Vagina (tissue), 2 donors: ENCODE results near the gene UBE2R2. TPM values are rescaled to one million over a fixed set of nuclear protein-coding genes. Genes with fewer than 3 reads are reported as not detected.
"Not testable (repeated sequence)": the region's sequence is repeated elsewhere in the genome, so short reads cannot be mapped to it uniquely, and the experiment has no call there.

ENCODE experiments used
- DNase-seq, 2 donors: peaks; one replicate each; pipeline ENCODE4 v3.0.0-alpha.2; 2017; ENCODE audit errors: extremely low spot score in 2 of 2
- H3K27ac ChIP-seq: fragments of 200-600 bp; sonication (generic); one replicate; pipeline ENCODE4 v1.5.1; 2019
- H3K27me3 ChIP-seq: fragments of 200-600 bp; sonication (generic); one replicate; pipeline ENCODE4 v1.5.1; 2019
- H3K36me3 ChIP-seq, 2 donors: fragments of 200-600 bp; sonication (generic); one replicate each; pipeline ENCODE4 v1.5.1; 2017 to 2019
- H3K4me1 ChIP-seq: fragments of 200-600 bp; sonication (generic); one replicate; pipeline ENCODE4 v1.5.1; 2019
- H3K4me3 ChIP-seq, 2 donors: fragments of 200-600 bp; sonication (generic); 1 replicate in 1 of 2; 2 replicates in 1 of 2; pipeline ENCODE4 v1.5.1; 2016 to 2019
- H3K9me3 ChIP-seq: fragments of 200-600 bp; sonication (generic); one replicate; pipeline ENCODE4 v1.5.1; 2019
- CTCF ChIP-seq, 3 experiments: fragments of 450-650 bp in 2 of 3; fragments of 200-600 bp in 1 of 3; sonication (generic) in 1 of 3; IDR thresholded peaks; one replicate each; pipeline ENCODE4 v1.5.1; 2017 to 2019; ENCODE audit warnings: antibody characterized with exemption in 3 of 3, mild to moderate bottlenecking in 2 of 3, moderate library complexity in 2 of 3
- POLR2A ChIP-seq, 2 donors: fragments of 450-650 bp; IDR thresholded peaks; one replicate each; pipeline ENCODE4 v1.6.1; 2017; ENCODE audit warnings: antibody characterized with exemption in 2 of 2, mild to moderate bottlenecking in 2 of 2, moderate library complexity in 2 of 2
- POLR2AphosphoS5 ChIP-seq, 2 donors: sonication (generic); formaldehyde crosslinking; IDR thresholded peaks; one replicate each; pipeline ENCODE4 v1.9.0; 2017; ENCODE audit warnings: antibody characterized with exemption in 2 of 2, mild to moderate bottlenecking in 2 of 2, low read depth in 1 of 2; ENCODE audit not compliant: insufficient read depth in 1 of 2
- intact Hi-C: fragments of 100-400 bp; cut with DNase I; formaldehyde crosslinking; loops from one replicate; pipeline ENCODE4 v1.15.1; 2023
- total RNA-seq: library from RNA; depleted of rRNA; stranded (reverse); fragments of >200 nt; gene quantifications from one replicate; pipeline ENCODE4 v1.2.3, GENCODE V29; 2016

The UBE2R2 gene
- total RNA-seq, 1 donor from 2014 or later, result 20.4 TPM

DNA sequence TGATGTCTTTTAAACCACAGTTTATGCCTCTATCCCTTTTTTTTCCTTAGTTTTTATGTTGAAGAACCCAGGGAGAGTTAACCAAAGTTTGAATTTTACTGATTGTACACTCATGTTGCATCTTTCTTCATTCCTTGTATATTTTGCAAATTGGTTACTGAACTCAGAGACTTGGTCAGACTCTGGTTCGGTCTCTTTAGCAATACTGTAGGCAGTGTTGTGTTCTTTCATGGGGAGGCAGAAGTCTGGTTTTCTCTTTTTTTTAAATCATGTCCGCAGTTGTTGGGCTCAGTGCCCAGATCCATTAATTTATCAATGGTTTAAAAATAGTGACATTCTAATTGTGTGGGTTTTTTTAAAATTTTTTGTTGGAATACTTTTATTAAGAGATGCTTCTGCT is 23.4 kb downstream of the UBE2R2 start:
- no peaks in the 10 kb centered on the region for H3K9me3 ChIP-seq
- H3K36me3 ChIP-seq, result no peaks in the 10 kb centered on the region
- H3K4me1 ChIP-seq, result peaks cover 76% of the 10 kb centered on the region
- H3K27ac ChIP-seq, result no peak overlapping the region
- no peak overlapping the region for H3K4me3 ChIP-seq
- no peaks in the 10 kb centered on the region for H3K27me3 ChIP-seq
- no peak for DNase-seq
- TF ChIP-seq POLR2A (IDR thresholded peaks at IDR 0.05) (no peak), POLR2AphosphoS5 (IDR thresholded peaks at IDR 0.05; ENCODE audit: insufficient read depth in 1 of 2, low read depth in 1 of 2) (no peak), CTCF (IDR thresholded peaks at IDR 0.05) (no peak)
- intact Hi-C loops, result no loop called here

- Histone ChIP-seq H3K27ac (no peak overlapping the region), H3K9me3 (no peaks in the 10 kb centered on the region), H3K4me1 (peaks cover 56% of the 10 kb centered on the region), H3K4me3 (no peak overlapping the region), H3K36me3 (no peaks in the 10 kb centered on the region), H3K27me3 (no peaks in the 10 kb centered on the region)
- no peak for TF ChIP-seq CTCF (IDR thresholded peaks at IDR 0.05)
- intact Hi-C loops, result no loop called here
- DNase-seq, result no peak
Measured at GRCh38 chr9:33843312-33843961, 26.5 kb downstream of the UBE2R2 start.

DNA sequence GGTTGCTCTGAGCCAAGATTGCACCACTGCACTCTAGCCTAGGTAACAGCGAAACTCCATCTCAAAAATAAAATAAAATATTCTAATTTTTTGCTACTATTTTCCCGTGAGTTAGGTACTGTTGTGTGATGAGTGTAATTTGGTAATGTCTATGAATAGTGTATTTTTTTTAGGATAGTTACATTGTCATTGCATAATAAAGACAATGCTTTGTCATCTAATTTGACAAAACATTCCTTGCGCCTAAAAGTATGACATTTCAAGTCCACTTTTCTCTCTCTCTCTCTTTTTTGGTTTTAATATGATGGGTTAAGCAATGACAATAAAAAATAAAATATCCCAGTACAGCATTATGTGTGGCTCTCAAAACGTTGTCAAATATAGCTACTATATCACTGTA is 29.3 kb downstream of the UBE2R2 start:
- Histone ChIP-seq H3K9me3 (no peaks in the 10 kb centered on the region), H3K27me3 (no peaks in the 10 kb centered on the region), H3K4me3 (no peak overlapping the region), H3K27ac (no peak overlapping the region), H3K36me3 (no peaks in the 10 kb centered on the region), H3K4me1 (peaks cover 49% of the 10 kb centered on the region)
- no peak for TF ChIP-seq CTCF (IDR thresholded peaks at IDR 0.05)
- TF ChIP-seq POLR2A (IDR thresholded peaks at IDR 0.05), result no peak
- TF ChIP-seq POLR2AphosphoS5 (IDR thresholded peaks at IDR 0.05; ENCODE audit: insufficient read depth in 1 of 2, low read depth in 1 of 2), result no peak
- intact Hi-C loops, result no loop called here
- no peak for DNase-seq

GRCh38 chr9:33847894-33848205 is 30.9 kb downstream of the UBE2R2 start:
- DNase-seq, intact Hi-C loops, H3K36me3 ChIP-seq, H3K4me3 ChIP-seq, H3K27me3 ChIP-seq, H3K9me3 ChIP-seq, H3K27ac ChIP-seq: not testable (repeated sequence)
- H3K4me1 ChIP-seq, result peaks cover 50% of the 10 kb centered on the region

DNA sequence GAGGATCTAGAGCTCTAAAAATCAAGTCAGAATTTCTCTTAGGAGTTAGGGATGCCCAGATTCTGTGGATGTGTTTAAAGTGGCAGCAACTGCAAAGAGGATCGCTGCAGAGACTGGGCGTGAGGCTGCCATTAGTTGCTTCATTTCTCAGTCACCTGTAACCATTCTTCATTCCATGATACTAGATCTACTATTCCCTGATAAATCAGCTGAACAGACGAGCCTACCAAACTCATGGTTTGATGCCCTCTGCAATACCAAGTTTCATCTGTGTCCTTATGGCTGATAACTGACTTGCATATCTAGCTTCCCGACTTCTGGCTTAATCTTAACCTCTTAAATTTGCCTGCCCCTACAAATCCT is 33.3 kb downstream of the UBE2R2 start:
- Histone ChIP-seq H3K9me3 (no peaks in the 10 kb centered on the region), H3K27me3 (no peaks in the 10 kb centered on the region), H3K4me3 (no peak overlapping the region), H3K4me1 (peaks cover 51% of the 10 kb centered on the region), H3K27ac (no peak overlapping the region), H3K36me3 (no peaks in the 10 kb centered on the region)
- TF ChIP-seq POLR2A (IDR thresholded peaks at IDR 0.05) (no peak), POLR2AphosphoS5 (IDR thresholded peaks at IDR 0.05; ENCODE audit: insufficient read depth in 1 of 2, low read depth in 1 of 2) (no peak), CTCF (IDR thresholded peaks at IDR 0.05) (no peak)
- no peak for DNase-seq
- intact Hi-C loops, result loop anchor here (5.0 kb wide), 1 partner anchor 33 kb away; the partner anchor contains the start of gene UBE2R2
